NCI-H1930 (cell line): Measurements from ENCODE around the gene GALNT18.
A peak's percentile ranks its signal among the peaks of the same experiment; 100 is the strongest.

Source experiments
- DNase-seq, 2 experiments: peaks; one replicate each; lab custom pipeline; 2025; lab: John Stamatoyannopoulos, UW

The GALNT18 gene

GRCh38 chr11:11532574-11532973 is 89.2 kb downstream of the GALNT18 start:
- no peak for DNase-seq

- no peak for DNase-seq
Observed at GRCh38 chr11:11531131-11531908, 90.5 kb downstream of the GALNT18 start.

- no peak for DNase-seq
Observed at GRCh38 chr11:11528986-11529385, 92.8 kb downstream of the GALNT18 start.

- DNase-seq: no peak
Observed at GRCh38 chr11:11525283-11525682, 96.5 kb downstream of the GALNT18 start.

- no peak for DNase-seq
Observed at GRCh38 chr11:11524436-11525061, 97.3 kb downstream of the GALNT18 start.

GRCh38 chr11:11522591-11522990 is 99.2 kb downstream of the GALNT18 start:
- DNase-seq: no peak

- DNase-seq: no peak
Observed at GRCh38 chr11:11521306-11522002, 100.4 kb downstream of the GALNT18 start.

DNA sequence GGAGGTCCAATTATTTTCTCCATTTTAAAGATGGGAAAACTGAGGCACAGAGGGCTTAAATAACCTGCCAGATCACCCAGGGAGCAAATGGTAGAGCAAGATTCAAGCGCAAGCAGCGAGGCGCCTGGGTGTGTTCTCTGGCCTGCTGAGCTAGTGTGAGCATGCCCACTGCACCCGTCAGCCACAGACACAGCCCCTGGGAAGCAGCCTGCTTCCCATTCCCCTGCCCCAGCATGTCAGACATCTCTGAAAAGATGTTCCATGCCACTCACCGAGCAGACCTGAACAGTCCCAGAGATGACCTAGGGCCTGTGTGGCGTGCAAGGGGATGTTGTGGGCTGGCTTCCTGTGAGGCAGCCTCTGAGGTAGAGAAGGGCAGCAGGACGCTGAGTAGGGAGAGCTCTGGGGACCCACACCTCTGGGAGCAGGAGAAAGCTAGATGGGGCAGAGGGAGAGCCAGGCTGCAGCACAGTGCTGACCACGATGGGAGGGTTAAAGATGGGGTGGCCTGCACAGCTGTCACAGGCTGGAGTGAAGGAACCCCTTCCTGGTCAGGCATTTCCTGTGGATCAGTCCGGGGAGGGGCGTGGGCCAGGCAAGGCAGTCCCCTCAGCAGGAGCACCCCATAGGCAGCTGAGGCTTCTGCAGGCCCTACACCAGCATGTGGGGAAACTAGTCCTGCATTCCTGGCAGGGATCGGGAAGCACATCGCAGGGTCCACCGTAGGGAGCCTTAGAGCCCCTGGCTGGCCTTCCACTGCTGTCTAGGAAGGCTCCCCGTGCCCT is 101.4 kb downstream of the GALNT18 start:
- no peak for DNase-seq

- DNase-seq: no peak
Observed at GRCh38 chr11:11519184-11519583, 102.6 kb downstream of the GALNT18 start.

- no peak for DNase-seq
Observed at GRCh38 chr11:11514246-11514645, 107.6 kb downstream of the GALNT18 start.

DNA sequence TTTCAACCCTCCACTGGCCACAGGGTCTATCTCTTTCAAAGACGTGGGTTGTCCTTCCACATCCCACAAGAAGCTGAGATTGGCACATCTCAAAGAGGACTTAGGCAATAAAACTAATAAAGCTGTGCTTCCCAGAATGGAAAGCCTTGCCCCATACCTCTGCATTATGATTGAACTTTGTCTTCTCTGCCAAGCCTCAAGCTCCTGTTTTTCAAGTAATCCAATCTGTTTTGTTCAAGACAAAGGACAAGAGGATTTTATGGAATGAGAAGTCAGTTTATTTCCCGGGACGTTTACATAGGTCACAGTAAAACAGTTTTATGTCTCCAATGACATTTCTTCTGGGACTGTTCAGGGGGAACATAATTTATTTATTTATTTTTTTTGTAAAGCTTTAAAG is 108.4 kb downstream of the GALNT18 start:
- no peak for DNase-seq

- no peak for DNase-seq
Observed at GRCh38 chr11:11512929-11513328, 108.9 kb downstream of the GALNT18 start.

GRCh38 chr11:11512502-11512901 is 109.3 kb downstream of the GALNT18 start:
- DNase-seq: no peak

- no peak for DNase-seq
Observed at GRCh38 chr11:11512090-11512489, 109.7 kb downstream of the GALNT18 start.

DNA sequence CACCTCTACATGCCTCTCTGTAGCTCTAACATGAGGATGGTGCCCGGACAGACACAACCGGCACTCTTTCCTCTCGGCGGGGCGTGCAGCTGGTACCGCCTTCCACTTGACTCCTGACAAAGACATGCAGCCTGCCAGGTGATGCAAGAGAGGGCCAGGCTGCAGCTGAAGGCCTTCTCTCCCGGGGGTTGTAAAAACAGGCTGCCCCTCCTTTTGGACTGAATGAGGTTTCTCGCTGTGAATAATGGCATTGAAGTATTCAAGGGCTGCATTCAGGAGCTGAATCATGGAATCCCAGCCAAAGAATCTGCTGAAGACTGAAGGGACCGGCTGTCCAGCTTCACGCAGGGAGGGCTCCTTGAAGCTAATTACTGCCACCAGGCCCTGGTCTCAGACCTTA is 110.9 kb downstream of the GALNT18 start:
- peak in 1 of 2 experiments; percentile 49 for DNase-seq

- no peak for DNase-seq
Observed at GRCh38 chr11:11505692-11506091, 116.1 kb downstream of the GALNT18 start.

DNA sequence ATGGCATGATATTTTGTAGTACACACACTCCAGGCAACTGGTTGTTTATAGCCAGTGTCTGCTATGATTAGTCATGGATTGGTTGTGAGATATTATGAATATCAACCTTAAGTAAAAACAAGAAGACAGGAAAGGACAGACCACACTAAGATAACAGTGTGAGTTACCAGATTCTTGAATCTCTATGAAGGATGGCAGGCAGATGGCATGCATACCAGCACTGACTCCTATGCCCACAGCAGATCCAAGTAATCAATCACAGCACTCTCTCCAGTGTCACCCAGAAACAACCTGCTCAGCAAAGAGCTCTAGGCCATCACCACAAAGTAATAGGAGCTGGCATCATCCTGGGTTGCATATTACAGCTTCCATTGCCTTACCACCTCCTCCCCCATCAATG is 116.6 kb downstream of the GALNT18 start:
- no peak for DNase-seq

DNA sequence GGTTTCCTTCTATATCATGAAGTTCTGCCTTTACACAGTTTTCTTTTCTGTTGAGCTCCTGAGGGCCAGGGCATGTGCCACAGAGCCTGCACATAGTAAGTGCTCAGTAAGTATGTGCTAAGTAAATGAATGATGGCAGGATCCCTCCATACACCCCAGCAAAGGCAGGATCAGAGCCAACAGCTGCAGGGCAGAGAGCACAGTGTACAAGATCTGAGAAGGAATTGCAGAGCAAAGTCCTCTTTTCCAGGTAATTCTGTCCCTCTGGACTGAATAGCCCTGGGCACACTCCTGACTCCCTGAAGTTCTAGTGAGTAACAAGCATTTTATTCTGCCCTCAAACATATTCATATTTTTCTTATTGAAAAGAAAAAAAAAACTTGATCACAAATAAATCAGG is 117.7 kb downstream of the GALNT18 start:
- DNase-seq: no peak

DNA sequence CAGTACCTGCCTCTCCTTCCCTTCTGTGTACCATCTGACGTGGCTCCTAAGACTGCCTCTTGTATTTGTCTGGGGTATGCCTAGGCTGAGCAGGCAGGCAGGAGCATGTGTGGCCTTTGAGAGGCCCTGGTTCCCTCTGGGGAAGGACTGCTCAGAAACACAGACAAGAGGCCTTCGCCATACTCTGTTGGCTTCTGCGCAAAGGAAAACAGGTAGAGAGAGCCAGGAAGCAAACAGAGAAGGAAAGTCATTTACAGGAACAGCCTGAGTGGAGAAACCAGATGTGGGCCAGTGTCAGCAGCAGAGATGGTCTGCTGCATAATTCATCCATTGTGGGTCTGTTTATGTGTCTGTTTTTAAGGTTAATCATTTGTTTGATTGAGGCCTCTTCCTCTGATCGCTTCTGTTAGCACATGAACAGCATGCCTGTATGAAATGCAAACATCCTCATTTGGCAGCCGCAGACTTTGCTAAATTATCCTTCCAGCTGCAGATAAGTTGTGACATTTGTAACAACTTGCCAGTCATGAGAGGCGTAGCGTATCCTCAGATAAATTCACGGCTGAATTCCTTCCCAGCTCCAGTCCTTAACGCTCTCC is 119.4 kb downstream of the GALNT18 start:
- DNase-seq: no peak

- DNase-seq: no peak
Observed at GRCh38 chr11:11501546-11502262, 120.1 kb downstream of the GALNT18 start.
